HL-60/S4 treated with retinoic acid at 250 ng/mL for 4 days and 3 days (cell line): Measurements from ENCODE around the gene ZNF408.

ENCODE experiments used
- in situ Hi-C: fragments of 300-500 bp; cut with MboI; formaldehyde crosslinking; loops from 2 replicates; pipeline ENCODE4 v1.7.0; 2022; ENCODE audit warnings: low sequenced_read_pairs

Gene ZNF408

GRCh38 chr11:46675949-46676348 lies 24.9 kb upstream of the ZNF408 start:
- in situ Hi-C loops, result no loop called here

- in situ Hi-C loops, result no loop called here
Observed at GRCh38 chr11:46676436-46677158, 24.2 kb upstream of the ZNF408 start.

GRCh38 chr11:46677169-46677568 lies 23.7 kb upstream of the ZNF408 start:
- in situ Hi-C loops, result no loop called here

GRCh38 chr11:46677991-46678740 lies 22.7 kb upstream of the ZNF408 start:
- in situ Hi-C loops, result no loop called here

- in situ Hi-C loops, result no loop called here
Observed at GRCh38 chr11:46678741-46679130, 22.1 kb upstream of the ZNF408 start.

GRCh38 chr11:46679241-46680163 lies 21.3 kb upstream of the ZNF408 start:
- in situ Hi-C loops, result no loop called here

- in situ Hi-C loops, result no loop called here
Observed at GRCh38 chr11:46680164-46680760, 20.6 kb upstream of the ZNF408 start.

GRCh38 chr11:46680815-46681214 lies 20.0 kb upstream of the ZNF408 start:
- in situ Hi-C loops, result no loop called here

- in situ Hi-C loops, result no loop called here
Observed at GRCh38 chr11:46681814-46682213, 19.0 kb upstream of the ZNF408 start.

GRCh38 chr11:46682773-46683752 lies 17.8 kb upstream of the ZNF408 start:
- in situ Hi-C loops, result no loop called here

GRCh38 chr11:46684367-46684766 lies 16.5 kb upstream of the ZNF408 start:
- in situ Hi-C loops, result no loop called here

GRCh38 chr11:46686886-46687795 lies 13.7 kb upstream of the ZNF408 start:
- in situ Hi-C loops, result no loop called here

GRCh38 chr11:46690702-46691101 lies 10.1 kb upstream of the ZNF408 start:
- in situ Hi-C loops, result no loop called here

GRCh38 chr11:46692450-46692849 lies 8.4 kb upstream of the ZNF408 start:
- in situ Hi-C loops, result no loop called here

GRCh38 chr11:46693597-46694012 lies 7.2 kb upstream of the ZNF408 start:
- in situ Hi-C loops, result no loop called here

GRCh38 chr11:46694072-46694471 lies 6.8 kb upstream of the ZNF408 start:
- in situ Hi-C loops, result no loop called here

- in situ Hi-C loops, result no loop called here
Observed at GRCh38 chr11:46694607-46695006, 6.2 kb upstream of the ZNF408 start.

- in situ Hi-C loops, result no loop called here
Observed at GRCh38 chr11:46695345-46696211, 5.3 kb upstream of the ZNF408 start.
